MCF 10A (cell line): ENCODE results near the gene ZMYND10. TPM values are rescaled to one million over a fixed set of nuclear protein-coding genes. Genes with fewer than 3 reads are reported as not detected.

Experiments
- BruUV-seq: library from RNA; stranded (reverse); fragments of 400-500 nt; replicated peaks from 2 replicates; lab custom pipeline; 2021; lab: Mats Ljungman, UMichigan
- CTCF ChIA-PET: fragments of 300-600 bp; sonication (Branson Sonifier 250); formaldehyde crosslinking; extraction: SDS; loops from one replicate; lab custom pipeline; 2021; ENCODE audit warnings: antibody characterized with exemption, inconsistent platforms; lab: Yijun Ruan, JAX
- POLR2A ChIA-PET: fragments of 300-600, 350-650 bp; sonication (Branson Sonifier 250); formaldehyde crosslinking; extraction: SDS; loops from one replicate; lab custom pipeline; 2020; ENCODE audit warnings: antibody characterized with exemption, inconsistent platforms; lab: Yijun Ruan, JAX
- DNase-seq: peaks from one replicate; pipeline ENCODE4 v3.0.0-alpha.2; 2018; ENCODE audit not compliant: unreplicated experiment
- H3K27ac Mint-ChIP-seq: one replicate; pipeline ENCODE4 v1.8.0; 2022; ENCODE audit warnings: mild to moderate bottlenecking, low read depth, mixed read lengths; ENCODE audit not compliant: unreplicated experiment
- H3K27me3 Mint-ChIP-seq: one replicate; pipeline ENCODE4 v1.8.0; 2022; ENCODE audit warnings: mixed read lengths; ENCODE audit not compliant: insufficient read depth, unreplicated experiment
- H3K36me3 Mint-ChIP-seq: one replicate; pipeline ENCODE4 v1.8.0; 2022; ENCODE audit warnings: mild to moderate bottlenecking, moderate library complexity, mixed read lengths; ENCODE audit not compliant: insufficient read depth, unreplicated experiment
- H3K4me1 Mint-ChIP-seq: one replicate; pipeline ENCODE4 v1.8.0; 2022; ENCODE audit warnings: mixed read lengths; ENCODE audit not compliant: insufficient read depth, unreplicated experiment
- H3K4me3 Mint-ChIP-seq: one replicate; pipeline ENCODE4 v1.8.0; 2022; ENCODE audit warnings: mild to moderate bottlenecking, moderate library complexity, mixed read lengths; ENCODE audit not compliant: unreplicated experiment
- H3K9me3 Mint-ChIP-seq: one replicate; pipeline ENCODE4 v1.8.0; 2022; ENCODE audit warnings: mixed read lengths; ENCODE audit not compliant: unreplicated experiment
- intact Hi-C: fragments of 100-400 bp; cut with micrococcal nuclease; formaldehyde crosslinking; loops from 2 replicates; pipeline ENCODE4 v1.14.1; 2022
- total RNA-seq: library from RNA; stranded (reverse); gene quantifications from 2 replicates; pipeline ENCODE4 v1.2.3, GENCODE V29; 2022
- TF ChIP-seq, protein P1 (sequence below): fragments of 200-600 bp; IDR thresholded peaks from one replicate; pipeline ENCODE4 v1.8.0; 2022; ENCODE audit warnings: antibody characterized with exemption, mild to moderate bottlenecking; ENCODE audit not compliant: unreplicated experiment

The ZMYND10 gene
- total RNA-seq, 1 experiment from 2014 or later: 0.68 TPM

DNA sequence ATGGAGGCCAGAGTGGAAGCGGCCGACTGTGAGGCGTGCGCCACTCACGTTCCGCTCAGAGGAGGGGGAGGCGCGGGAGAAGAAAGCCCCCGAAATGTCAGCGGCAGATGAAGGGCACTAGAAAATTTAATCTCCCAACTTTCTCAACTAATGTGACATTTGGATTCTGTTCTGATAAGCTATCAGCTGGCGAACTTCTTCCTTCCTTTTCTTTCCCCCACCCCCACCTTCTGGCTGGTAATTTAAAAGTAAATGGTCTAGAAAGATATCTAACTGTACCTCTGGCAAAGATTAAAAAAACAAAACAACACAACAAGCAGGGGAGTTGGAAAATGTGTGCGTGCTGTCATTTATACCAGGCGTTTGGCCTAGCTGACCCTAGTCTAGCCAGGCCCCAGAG lies 40.2 kb upstream of the ZMYND10 start:
- BruUV-seq: no TSS peak
- no peak overlapping the region for H3K27ac Mint-ChIP-seq
- peaks cover 5% of the 10 kb centered on the region for H3K4me1 Mint-ChIP-seq
- no peaks in the 10 kb centered on the region for H3K27me3 Mint-ChIP-seq
- no peak overlapping the region for H3K4me3 Mint-ChIP-seq
- no peak for DNase-seq
- intact Hi-C loops: no loop called here
- no peaks in the 10 kb centered on the region for H3K9me3 Mint-ChIP-seq
- ChIA-PET POLR2A (no interaction called here), CTCF (interaction anchor here (1.0 kb wide), 1 partner anchor 163 kb away, joined by 3 read pairs; no protein-coding TSS in a partner anchor)
- H3K36me3 Mint-ChIP-seq: no peaks in the 10 kb centered on the region
- TF ChIP-seq, protein P1, sequence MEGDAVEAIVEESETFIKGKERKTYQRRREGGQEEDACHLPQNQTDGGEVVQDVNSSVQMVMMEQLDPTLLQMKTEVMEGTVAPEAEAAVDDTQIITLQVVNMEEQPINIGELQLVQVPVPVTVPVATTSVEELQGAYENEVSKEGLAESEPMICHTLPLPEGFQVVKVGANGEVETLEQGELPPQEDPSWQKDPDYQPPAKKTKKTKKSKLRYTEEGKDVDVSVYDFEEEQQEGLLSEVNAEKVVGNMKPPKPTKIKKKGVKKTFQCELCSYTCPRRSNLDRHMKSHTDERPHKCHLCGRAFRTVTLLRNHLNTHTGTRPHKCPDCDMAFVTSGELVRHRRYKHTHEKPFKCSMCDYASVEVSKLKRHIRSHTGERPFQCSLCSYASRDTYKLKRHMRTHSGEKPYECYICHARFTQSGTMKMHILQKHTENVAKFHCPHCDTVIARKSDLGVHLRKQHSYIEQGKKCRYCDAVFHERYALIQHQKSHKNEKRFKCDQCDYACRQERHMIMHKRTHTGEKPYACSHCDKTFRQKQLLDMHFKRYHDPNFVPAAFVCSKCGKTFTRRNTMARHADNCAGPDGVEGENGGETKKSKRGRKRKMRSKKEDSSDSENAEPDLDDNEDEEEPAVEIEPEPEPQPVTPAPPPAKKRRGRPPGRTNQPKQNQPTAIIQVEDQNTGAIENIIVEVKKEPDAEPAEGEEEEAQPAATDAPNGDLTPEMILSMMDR: no peak

DNA sequence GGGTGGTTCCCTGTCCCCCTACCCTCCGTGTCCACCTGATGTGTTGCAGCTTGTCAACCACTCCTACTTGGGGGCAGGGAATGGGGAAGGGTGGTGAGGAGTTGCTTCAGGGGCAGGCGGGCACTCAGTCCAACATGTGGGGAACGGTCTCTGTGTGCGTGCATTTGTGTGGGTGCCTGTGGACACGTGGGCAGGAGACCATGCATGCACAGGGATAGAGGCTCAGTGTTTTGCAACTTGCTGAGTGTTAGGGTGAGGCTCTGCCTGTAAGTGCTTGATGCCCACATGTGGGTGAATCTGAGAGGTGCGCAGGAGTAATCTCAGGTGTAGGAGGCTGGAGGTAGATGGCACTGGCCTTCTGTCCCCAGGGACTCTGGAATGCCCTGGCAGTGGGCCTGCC lies 38.2 kb upstream of the ZMYND10 start:
- H3K36me3 Mint-ChIP-seq: no peaks in the 10 kb centered on the region
- no peaks in the 10 kb centered on the region for H3K9me3 Mint-ChIP-seq
- ChIA-PET POLR2A (no interaction called here), CTCF (interaction anchor here (0.6 to 0.9 kb wide), 3 partner anchors 15 to 248 kb away, joined by 3 to 4 read pairs (median 3); no protein-coding TSS in a partner anchor)
- DNase-seq: no peak
- H3K27me3 Mint-ChIP-seq: no peaks in the 10 kb centered on the region
- TF ChIP-seq, protein P1: no peak
- no peak overlapping the region for H3K27ac Mint-ChIP-seq
- H3K4me1 Mint-ChIP-seq: no peaks in the 10 kb centered on the region
- H3K4me3 Mint-ChIP-seq: no peak overlapping the region
- no TSS peak for BruUV-seq
- intact Hi-C loops: no loop called here

DNA sequence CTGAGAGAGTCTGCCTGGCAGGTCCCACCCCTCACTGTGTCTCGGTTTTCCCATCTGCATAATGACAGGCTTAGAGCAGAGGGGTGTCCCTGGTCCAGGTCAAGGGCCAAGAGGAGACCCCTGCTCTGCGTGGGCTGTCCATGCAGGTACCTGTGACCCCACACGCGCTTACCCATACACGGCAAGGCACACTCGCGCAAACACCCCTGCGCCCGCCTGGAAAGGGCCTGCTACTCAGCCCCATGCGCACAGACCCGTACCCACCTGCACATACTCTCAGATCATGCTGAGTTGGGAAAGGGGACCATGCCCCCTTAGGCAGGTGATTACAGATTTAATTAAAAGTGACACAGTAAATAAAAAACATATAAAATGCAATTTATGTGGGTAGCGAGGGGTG lies 37.2 kb upstream of the ZMYND10 start:
- no peaks in the 10 kb centered on the region for H3K4me1 Mint-ChIP-seq
- TF ChIP-seq, protein P1: no peak
- intact Hi-C loops: no loop called here
- no peaks in the 10 kb centered on the region for H3K36me3 Mint-ChIP-seq
- CTCF ChIA-PET: interaction anchor here (0.9 kb wide), 1 partner anchor 30 kb away, joined by 4 read pairs; no protein-coding TSS in a partner anchor
- POLR2A ChIA-PET: no interaction called here
- no peak for DNase-seq
- no TSS peak for BruUV-seq
- no peak overlapping the region for H3K4me3 Mint-ChIP-seq
- H3K27me3 Mint-ChIP-seq: no peaks in the 10 kb centered on the region
- H3K9me3 Mint-ChIP-seq: no peaks in the 10 kb centered on the region
- no peak overlapping the region for H3K27ac Mint-ChIP-seq

DNA sequence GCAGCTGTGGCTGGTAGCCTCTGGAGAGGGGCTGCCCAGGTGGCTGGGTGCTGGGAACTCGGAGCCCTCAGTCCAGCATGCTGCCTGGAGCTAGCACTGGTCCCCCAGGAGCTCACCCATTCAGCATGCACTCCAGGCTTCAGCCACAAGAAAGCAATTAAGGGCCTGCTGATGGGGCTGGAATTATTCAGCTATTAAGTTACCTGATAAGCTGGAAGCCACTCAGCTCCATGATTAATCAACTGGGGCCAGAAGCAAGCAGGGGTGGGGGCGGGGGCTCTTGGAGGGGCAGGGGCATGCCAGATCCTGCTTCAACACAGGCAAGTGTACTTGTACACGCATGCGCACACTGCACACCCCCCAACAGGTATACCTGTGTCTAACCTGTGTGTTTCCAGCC lies 35.9 kb upstream of the ZMYND10 start:
- ChIA-PET POLR2A (interaction anchor here (0.9 kb wide), 1 partner anchor 21 kb away, joined by 3 read pairs; no protein-coding TSS in a partner anchor), CTCF (interaction anchor here (0.6 kb wide), 1 partner anchor 147 kb away, joined by 4 read pairs; no protein-coding TSS in a partner anchor)
- no peaks in the 10 kb centered on the region for H3K9me3 Mint-ChIP-seq
- no peak overlapping the region for H3K27ac Mint-ChIP-seq
- no peaks in the 10 kb centered on the region for H3K4me1 Mint-ChIP-seq
- DNase-seq: no peak
- no peaks in the 10 kb centered on the region for H3K27me3 Mint-ChIP-seq
- TF ChIP-seq, protein P1: no peak
- intact Hi-C loops: no loop called here
- H3K4me3 Mint-ChIP-seq: no peak overlapping the region
- no TSS peak for BruUV-seq
- H3K36me3 Mint-ChIP-seq: no peaks in the 10 kb centered on the region
